Keratinocyte (primary cell): ENCODE results near the gene CRPPA. TPM values are rescaled to one million over a fixed set of nuclear protein-coding genes. Genes with fewer than 3 reads are reported as not detected.
A peak's percentile ranks its signal among the peaks of the same experiment; 100 is the strongest.

Source experiments
- DNase-seq: peaks from one replicate; pipeline ENCODE4 v3.0.0-alpha.2; 2011; ENCODE audit warnings: low read depth, missing footprints, low spot score
- FAIRE-seq: peaks from 2 replicates; lab custom pipeline; 2011; peaks lifted over from hg19 to GRCh38; lab: Jason Lieb, UNC
- H2AFZ ChIP-seq: 2 replicates; pipeline ENCODE4 v1.6.0; 2012; ENCODE audit warnings: low read length, control low read depth, inconsistent platforms; ENCODE audit not compliant: control insufficient read depth
- H3K27ac ChIP-seq: 2 replicates; pipeline ENCODE4 v1.5.1; 2011; ENCODE audit warnings: low read length; ENCODE audit not compliant: control insufficient read depth, insufficient read depth
- H3K27me3 ChIP-seq: 3 replicates; pipeline ENCODE4 v1.6.0; 2011; ENCODE audit warnings: low read length; ENCODE audit not compliant: control insufficient read depth, insufficient read depth; ENCODE audit errors: extremely low read depth
- H3K36me3 ChIP-seq, 2 experiments: 2 replicates in 1 of 2; 3 replicates in 1 of 2; pipeline ENCODE4 v1.5.1; 2011; ENCODE audit warnings: low read length in 2 of 2, mild to moderate bottlenecking in 1 of 2; ENCODE audit not compliant: control insufficient read depth in 2 of 2, insufficient read depth in 2 of 2; ENCODE audit errors: extremely low read depth in 1 of 2
- H3K4me1 ChIP-seq: 3 replicates; pipeline ENCODE4 v1.5.1; 2011; ENCODE audit warnings: low read length; ENCODE audit not compliant: control insufficient read depth, insufficient read depth; ENCODE audit errors: extremely low read depth
- H3K4me2 ChIP-seq: 3 replicates; pipeline ENCODE4 v1.6.0; 2011; ENCODE audit warnings: low read depth, low read length; ENCODE audit not compliant: control insufficient read depth, insufficient read depth; ENCODE audit errors: extremely low read depth
- H3K4me3 ChIP-seq, 3 experiments: fragments of 200-600 bp in 1 of 3; sonication (generic) in 1 of 3; 2 replicates in 2 of 3; 3 replicates in 1 of 3; pipeline ENCODE4 v1.5.1; 2011 to 2016; ENCODE audit warnings: low read length in 3 of 3, mild to moderate bottlenecking in 3 of 3, control low read depth in 2 of 3, inconsistent platforms in 1 of 3, low read depth in 1 of 3, mixed read lengths in 1 of 3, mixed run types in 1 of 3, moderate library complexity in 1 of 3; ENCODE audit not compliant: control insufficient read depth in 2 of 3, insufficient read depth in 2 of 3; ENCODE audit errors: extremely low read depth in 1 of 3
- H3K79me2 ChIP-seq: 2 replicates; pipeline ENCODE4 v1.6.0; 2012; ENCODE audit warnings: low read length; ENCODE audit not compliant: control insufficient read depth, insufficient read depth
- H3K9ac ChIP-seq: 3 replicates; pipeline ENCODE4 v1.6.0; 2011; ENCODE audit warnings: low read length; ENCODE audit not compliant: control insufficient read depth, insufficient read depth; ENCODE audit errors: extremely low read depth
- H3K9me1 ChIP-seq: 3 replicates; pipeline ENCODE4 v1.6.0; 2011; ENCODE audit warnings: low read length; ENCODE audit not compliant: control insufficient read depth, insufficient read depth; ENCODE audit errors: extremely low read depth
- H3K9me3 ChIP-seq: 2 replicates; pipeline ENCODE4 v1.5.1; 2012; ENCODE audit warnings: low read depth, low read length; ENCODE audit not compliant: control insufficient read depth
- H4K20me1 ChIP-seq: 3 replicates; pipeline ENCODE4 v1.6.0; 2011; ENCODE audit warnings: low read length; ENCODE audit not compliant: control insufficient read depth, insufficient read depth; ENCODE audit errors: extremely low read depth
- CTCF ChIP-seq, 3 experiments: IDR thresholded peaks in 1 of 3; conservative IDR thresholded peaks in 1 of 3; optimal IDR thresholded peaks in 1 of 3; 2 replicates in 2 of 3; 3 replicates in 1 of 3; pipeline versions ENCODE3 to v1.5.1; 2011; ENCODE audit warnings: low read length in 3 of 3, mild to moderate bottlenecking in 3 of 3, moderate library complexity in 2 of 3, control low read depth in 1 of 3, inconsistent platforms in 1 of 3; ENCODE audit not compliant: insufficient read depth in 2 of 3; ENCODE audit errors: extremely low read depth in 1 of 3
- EZH2 ChIP-seq: IDR thresholded peaks from one replicate; pipeline ENCODE4 v1.6.1; 2012; ENCODE audit warnings: inconsistent platforms, mild to moderate bottlenecking, low read length, moderate library complexity
- dilution Hi-C: fragments of 300-500 bp; cut with MboI; formaldehyde crosslinking; loops from one replicate; pipeline ENCODE4 v1.7.0; 2020; ENCODE audit warnings: low sequenced_read_pairs; ENCODE audit not compliant: extremely low pct_ligation_motif_present
- polyA plus RNA-seq, 5 experiments: library from polyadenylated mRNA; depleted of rRNA in 3 of 5; stranded (reverse) in 3 of 5; stranded (forward) in 1 of 5; unstranded in 1 of 5; fragments of >200 nt; gene quantifications; 1 replicate in 1 of 5; 2 replicates in 3 of 5; 3 replicates in 1 of 5; pipeline versions ENCODE4 v1.2.1 to v1.2.3, GENCODE V29; 2011 to 2012; ENCODE audit warnings: missing spikeins in 2 of 5, low read depth in 1 of 5, low replicate concordance in 1 of 5

The CRPPA gene
- polyA plus RNA-seq, 1 donor (not counting 4 experiments of a cell fraction or from before 2014, with no cell fraction given), result 0.51 TPM

- dilution Hi-C loops, result no loop called here
- FAIRE-seq (no peak), DNase-seq (no peak)
- H2AFZ ChIP-seq, result peak overlapping the region; percentile 97
- no peaks in the 10 kb centered on the region for H3K79me2 ChIP-seq
- no peaks in the 10 kb centered on the region for H3K27me3 ChIP-seq
- no peaks in the 10 kb centered on the region for H3K9me1 ChIP-seq
- H3K4me1 ChIP-seq, result peaks cover 22% of the 10 kb centered on the region
- no peak for TF ChIP-seq EZH2
- H3K9me3 ChIP-seq, result no peaks in the 10 kb centered on the region
- H3K4me2 ChIP-seq, result peak overlapping the region; percentile 97
- no peaks in the 10 kb centered on the region for H3K36me3 ChIP-seq
- peak overlapping the region; percentile 44 to 80 (median 65) for H3K4me3 ChIP-seq
- peak overlapping the region; percentile 86 for H3K27ac ChIP-seq
- H3K9ac ChIP-seq, result peak overlapping the region; percentile 86
- H4K20me1 ChIP-seq, result no peaks in the 10 kb centered on the region
Observed at GRCh38 chr7:16420329-16420648, 1.0 kb downstream of the CRPPA start.

- Histone ChIP-seq H3K27me3 (no peaks in the 10 kb centered on the region), H3K36me3 (no peaks in the 10 kb centered on the region), H3K4me2 (peak overlapping the region; percentile 97), H3K4me1 (peaks cover 22% of the 10 kb centered on the region), H3K27ac (peak overlapping the region; percentile 86), H2AFZ (peak overlapping the region; percentile 97), H3K9ac (peak overlapping the region; percentile 86), H3K4me3 (peak overlapping the region; percentile 44 to 80 (median 65)), H3K9me1 (no peaks in the 10 kb centered on the region), H3K79me2 (no peaks in the 10 kb centered on the region), H3K9me3 (no peaks in the 10 kb centered on the region), H4K20me1 (no peaks in the 10 kb centered on the region)
- DNase-seq, result no peak
- TF ChIP-seq CTCF (optimal IDR thresholded peaks at IDR 0.05 in 1 of 3, IDR thresholded peaks at IDR 0.05 in 1 of 3, conservative IDR thresholded peaks at IDR 0.05 in 1 of 3; ENCODE audit: extremely low read depth in 1 of 3, insufficient read depth in 2 of 3, low read length in 3 of 3), result no peak
- no peak for TF ChIP-seq EZH2
- dilution Hi-C loops, result no loop called here
- FAIRE-seq, result no peak
Observed at GRCh38 chr7:16419859-16420258, 1.5 kb downstream of the CRPPA start.

GRCh38 chr7:16419126-16419525 lies 2.2 kb downstream of the CRPPA start:
- H3K9me3 ChIP-seq, result no peaks in the 10 kb centered on the region
- H3K9me1 ChIP-seq, result no peaks in the 10 kb centered on the region
- H3K27ac ChIP-seq, result no peak overlapping the region
- peaks cover 22% of the 10 kb centered on the region for H3K4me1 ChIP-seq
- H3K4me2 ChIP-seq, result no peak overlapping the region
- TF ChIP-seq CTCF (optimal IDR thresholded peaks at IDR 0.05 in 1 of 3, IDR thresholded peaks at IDR 0.05 in 1 of 3, conservative IDR thresholded peaks at IDR 0.05 in 1 of 3; ENCODE audit: extremely low read depth in 1 of 3, insufficient read depth in 2 of 3, low read length in 3 of 3) (no peak), EZH2 (no peak)
- FAIRE-seq, result no peak
- H3K4me3 ChIP-seq, result no peak overlapping the region
- no peaks in the 10 kb centered on the region for H3K79me2 ChIP-seq
- no peak overlapping the region for H3K9ac ChIP-seq
- no peaks in the 10 kb centered on the region for H3K27me3 ChIP-seq
- no peaks in the 10 kb centered on the region for H3K36me3 ChIP-seq
- H2AFZ ChIP-seq, result no peak overlapping the region
- dilution Hi-C loops, result no loop called here
- H4K20me1 ChIP-seq, result no peaks in the 10 kb centered on the region
- DNase-seq, result no peak
